SK-N-SH treated with all-trans-retinoic acid at 6 μM for 48 hours (cell line): Measurements from ENCODE around the gene TMEM107.

Experiments
- BACH2 ChIP-seq: fragments of 250-450 bp; sonication (Bioruptor Pico); IDR thresholded peaks from 2 replicates; pipeline ENCODE4 v1.9.0; 2021; ENCODE audit warnings: mild to moderate bottlenecking, borderline replicate concordance
- ESRRG ChIP-seq: fragments of 250-450 bp; sonication (Bioruptor Pico); IDR thresholded peaks from 2 replicates; pipeline ENCODE4 v1.6.1; 2021; ENCODE audit warnings: mild to moderate bottlenecking
- PPARA ChIP-seq: fragments of 250-450 bp; sonication (Bioruptor Pico); IDR thresholded peaks from 2 replicates; pipeline ENCODE4 v1.5.0; 2020; ENCODE audit warnings: mild to moderate bottlenecking, borderline replicate concordance
- RARB ChIP-seq: fragments of 250-450 bp; sonication (Bioruptor Pico); IDR thresholded peaks from 2 replicates; pipeline ENCODE4 v1.8.0; 2021; ENCODE audit warnings: mild to moderate bottlenecking, moderate library complexity
- SNAI2 ChIP-seq: fragments of 250-450 bp; sonication (Bioruptor Pico); IDR thresholded peaks from 2 replicates; pipeline ENCODE4 v1.5.0; 2020; ENCODE audit warnings: mild to moderate bottlenecking, moderate library complexity
- TCF4 ChIP-seq: fragments of 250-450 bp; sonication (Bioruptor Pico); IDR thresholded peaks from 2 replicates; pipeline ENCODE4 v1.8.0; 2021; ENCODE audit warnings: mild to moderate bottlenecking, moderate library complexity, borderline replicate concordance
- TOX ChIP-seq: fragments of 250-450 bp; sonication (Bioruptor Pico); IDR thresholded peaks from 2 replicates; pipeline ENCODE4 v1.8.0; 2021; ENCODE audit warnings: mild to moderate bottlenecking, moderate library complexity, borderline replicate concordance
- ZC3H10 ChIP-seq: fragments of 250-450 bp; sonication (Bioruptor Pico); IDR thresholded peaks from 2 replicates; pipeline ENCODE4 v1.5.1; 2021; ENCODE audit warnings: mild to moderate bottlenecking, moderate library complexity
- ZFP3 ChIP-seq: fragments of 250-450 bp; sonication (Bioruptor Pico); IDR thresholded peaks from 2 replicates; pipeline ENCODE4 v1.5.0; 2020; ENCODE audit warnings: mild to moderate bottlenecking, moderate library complexity
- ZNF8 ChIP-seq: fragments of 450-650 bp; formaldehyde crosslinking; IDR thresholded peaks from 2 replicates; pipeline ENCODE4 v1.5.0; 2020; ENCODE audit warnings: mild to moderate bottlenecking, moderate library complexity
- TF ChIP-seq, protein P1 (sequence below): fragments of 250-450 bp; sonication (Bioruptor Pico); IDR thresholded peaks from 2 replicates; pipeline ENCODE4 v1.5.1; 2020; ENCODE audit warnings: low read depth, mild to moderate bottlenecking, moderate library complexity
- TF ChIP-seq, protein P2 (sequence below): fragments of 250-450 bp; sonication (Bioruptor Pico); IDR thresholded peaks from 2 replicates; pipeline ENCODE4 v1.8.0; 2020; ENCODE audit warnings: mild to moderate bottlenecking, moderate library complexity, borderline replicate concordance
- TF ChIP-seq, protein P3 (sequence below): fragments of 250-450 bp; sonication (Bioruptor Pico); IDR thresholded peaks from 2 replicates; pipeline ENCODE4 v1.5.1; 2021; ENCODE audit warnings: mild to moderate bottlenecking, moderate library complexity
- TF ChIP-seq, protein P4 (sequence below): fragments of 250-450 bp; sonication (Bioruptor Pico); IDR thresholded peaks from 2 replicates; pipeline ENCODE4 v1.5.0; 2020; ENCODE audit warnings: mild to moderate bottlenecking, moderate library complexity

DNA sequence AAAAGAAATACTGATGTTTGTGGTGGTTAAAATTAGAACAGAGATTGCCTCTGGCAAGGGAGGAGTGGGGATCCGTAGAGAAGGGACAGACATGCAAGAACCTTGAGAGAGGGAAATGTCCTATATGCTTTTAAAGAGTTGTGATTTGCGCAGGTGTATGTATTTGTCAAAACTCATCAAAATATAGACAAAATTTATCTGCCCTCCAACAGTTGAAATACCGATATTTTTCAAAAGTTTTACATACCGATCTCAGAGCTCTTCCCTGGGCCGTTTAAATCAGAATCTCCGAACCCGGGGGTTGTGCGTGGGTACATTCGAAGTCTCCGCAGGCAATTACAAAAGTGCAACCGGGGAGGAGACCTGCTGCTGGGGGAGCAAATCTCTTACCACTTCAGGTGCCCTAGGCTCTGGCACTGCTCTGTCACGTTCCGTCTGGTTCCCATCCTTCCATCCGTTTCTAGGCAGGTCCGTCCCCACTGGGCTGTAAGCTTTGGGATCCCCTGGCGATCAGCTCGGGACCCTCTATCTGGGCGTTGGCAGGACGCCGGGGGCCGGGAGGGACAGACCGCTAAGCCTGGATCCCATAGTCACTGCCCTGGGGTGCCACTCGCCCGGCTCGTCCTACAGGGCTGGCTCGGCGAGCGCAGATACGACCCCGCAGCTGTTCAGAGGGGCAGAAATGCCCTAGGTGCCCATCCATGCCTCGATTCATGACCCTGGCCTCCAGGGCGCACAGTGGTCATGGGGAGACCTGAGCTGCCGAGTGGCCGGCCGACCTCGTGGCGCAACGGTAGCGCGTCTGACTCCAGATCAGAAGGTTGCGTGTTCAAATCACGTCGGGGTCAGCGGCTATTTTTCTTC lies 9.6 kb upstream of the TMEM107 start:
- no peak for TF ChIP-seq ZFP3 (CRISPR knock-in tag)
- TF ChIP-seq PPARA, result no peak
- TF ChIP-seq ESRRG (CRISPR knock-in tag), result no peak
- TF ChIP-seq, protein P1, sequence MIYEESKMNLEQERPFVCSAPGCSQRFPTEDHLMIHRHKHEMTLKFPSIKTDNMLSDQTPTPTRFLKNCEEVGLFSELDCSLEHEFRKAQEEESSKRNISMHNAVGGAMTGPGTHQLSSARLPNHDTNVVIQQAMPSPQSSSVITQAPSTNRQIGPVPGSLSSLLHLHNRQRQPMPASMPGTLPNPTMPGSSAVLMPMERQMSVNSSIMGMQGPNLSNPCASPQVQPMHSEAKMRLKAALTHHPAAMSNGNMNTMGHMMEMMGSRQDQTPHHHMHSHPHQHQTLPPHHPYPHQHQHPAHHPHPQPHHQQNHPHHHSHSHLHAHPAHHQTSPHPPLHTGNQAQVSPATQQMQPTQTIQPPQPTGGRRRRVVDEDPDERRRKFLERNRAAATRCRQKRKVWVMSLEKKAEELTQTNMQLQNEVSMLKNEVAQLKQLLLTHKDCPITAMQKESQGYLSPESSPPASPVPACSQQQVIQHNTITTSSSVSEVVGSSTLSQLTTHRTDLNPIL (CRISPR knock-in tag), result no peak
- no peak for TF ChIP-seq SNAI2
- TF ChIP-seq ZNF8 (CRISPR knock-in tag), result no peak
- TF ChIP-seq TCF4 (CRISPR knock-in tag), result no peak
- no peak for TF ChIP-seq BACH2 (CRISPR knock-in tag)
- TF ChIP-seq, protein P2, sequence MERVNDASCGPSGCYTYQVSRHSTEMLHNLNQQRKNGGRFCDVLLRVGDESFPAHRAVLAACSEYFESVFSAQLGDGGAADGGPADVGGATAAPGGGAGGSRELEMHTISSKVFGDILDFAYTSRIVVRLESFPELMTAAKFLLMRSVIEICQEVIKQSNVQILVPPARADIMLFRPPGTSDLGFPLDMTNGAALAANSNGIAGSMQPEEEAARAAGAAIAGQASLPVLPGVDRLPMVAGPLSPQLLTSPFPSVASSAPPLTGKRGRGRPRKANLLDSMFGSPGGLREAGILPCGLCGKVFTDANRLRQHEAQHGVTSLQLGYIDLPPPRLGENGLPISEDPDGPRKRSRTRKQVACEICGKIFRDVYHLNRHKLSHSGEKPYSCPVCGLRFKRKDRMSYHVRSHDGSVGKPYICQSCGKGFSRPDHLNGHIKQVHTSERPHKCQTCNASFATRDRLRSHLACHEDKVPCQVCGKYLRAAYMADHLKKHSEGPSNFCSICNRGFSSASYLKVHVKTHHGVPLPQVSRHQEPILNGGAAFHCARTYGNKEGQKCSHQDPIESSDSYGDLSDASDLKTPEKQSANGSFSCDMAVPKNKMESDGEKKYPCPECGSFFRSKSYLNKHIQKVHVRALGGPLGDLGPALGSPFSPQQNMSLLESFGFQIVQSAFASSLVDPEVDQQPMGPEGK, result no peak
- TF ChIP-seq, protein P3, sequence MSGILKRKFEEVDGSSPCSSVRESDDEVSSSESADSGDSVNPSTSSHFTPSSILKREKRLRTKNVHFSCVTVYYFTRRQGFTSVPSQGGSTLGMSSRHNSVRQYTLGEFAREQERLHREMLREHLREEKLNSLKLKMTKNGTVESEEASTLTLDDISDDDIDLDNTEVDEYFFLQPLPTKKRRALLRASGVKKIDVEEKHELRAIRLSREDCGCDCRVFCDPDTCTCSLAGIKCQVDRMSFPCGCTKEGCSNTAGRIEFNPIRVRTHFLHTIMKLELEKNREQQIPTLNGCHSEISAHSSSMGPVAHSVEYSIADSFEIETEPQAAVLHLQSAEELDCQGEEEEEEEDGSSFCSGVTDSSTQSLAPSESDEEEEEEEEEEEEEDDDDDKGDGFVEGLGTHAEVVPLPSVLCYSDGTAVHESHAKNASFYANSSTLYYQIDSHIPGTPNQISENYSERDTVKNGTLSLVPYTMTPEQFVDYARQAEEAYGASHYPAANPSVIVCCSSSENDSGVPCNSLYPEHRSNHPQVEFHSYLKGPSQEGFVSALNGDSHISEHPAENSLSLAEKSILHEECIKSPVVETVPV (CRISPR knock-in tag), result no peak
- TF ChIP-seq TOX, result no peak
- TF ChIP-seq, protein P4, sequence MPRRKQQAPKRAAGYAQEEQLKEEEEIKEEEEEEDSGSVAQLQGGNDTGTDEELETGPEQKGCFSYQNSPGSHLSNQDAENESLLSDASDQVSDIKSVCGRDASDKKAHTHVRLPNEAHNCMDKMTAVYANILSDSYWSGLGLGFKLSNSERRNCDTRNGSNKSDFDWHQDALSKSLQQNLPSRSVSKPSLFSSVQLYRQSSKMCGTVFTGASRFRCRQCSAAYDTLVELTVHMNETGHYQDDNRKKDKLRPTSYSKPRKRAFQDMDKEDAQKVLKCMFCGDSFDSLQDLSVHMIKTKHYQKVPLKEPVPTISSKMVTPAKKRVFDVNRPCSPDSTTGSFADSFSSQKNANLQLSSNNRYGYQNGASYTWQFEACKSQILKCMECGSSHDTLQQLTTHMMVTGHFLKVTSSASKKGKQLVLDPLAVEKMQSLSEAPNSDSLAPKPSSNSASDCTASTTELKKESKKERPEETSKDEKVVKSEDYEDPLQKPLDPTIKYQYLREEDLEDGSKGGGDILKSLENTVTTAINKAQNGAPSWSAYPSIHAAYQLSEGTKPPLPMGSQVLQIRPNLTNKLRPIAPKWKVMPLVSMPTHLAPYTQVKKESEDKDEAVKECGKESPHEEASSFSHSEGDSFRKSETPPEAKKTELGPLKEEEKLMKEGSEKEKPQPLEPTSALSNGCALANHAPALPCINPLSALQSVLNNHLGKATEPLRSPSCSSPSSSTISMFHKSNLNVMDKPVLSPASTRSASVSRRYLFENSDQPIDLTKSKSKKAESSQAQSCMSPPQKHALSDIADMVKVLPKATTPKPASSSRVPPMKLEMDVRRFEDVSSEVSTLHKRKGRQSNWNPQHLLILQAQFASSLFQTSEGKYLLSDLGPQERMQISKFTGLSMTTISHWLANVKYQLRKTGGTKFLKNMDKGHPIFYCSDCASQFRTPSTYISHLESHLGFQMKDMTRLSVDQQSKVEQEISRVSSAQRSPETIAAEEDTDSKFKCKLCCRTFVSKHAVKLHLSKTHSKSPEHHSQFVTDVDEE (CRISPR knock-in tag), result no peak
- TF ChIP-seq ZC3H10 (CRISPR knock-in tag), result no peak
- TF ChIP-seq RARB (CRISPR knock-in tag), result no peak
